ENCODE measurements around the gene FREM1.

GRCh38 chr9:14907696-14908095, 2.5 kb downstream of the FREM1 start:
- no peak for TF ChIP-seq EP300 (IDR thresholded peaks at IDR 0.05; ENCODE audit: borderline replicate concordance in 1 of 2, low read depth in 1 of 2, low read length in 1 of 2)
- TF ChIP-seq EZH2phosphoT487 (IDR thresholded peaks at IDR 0.05; ENCODE audit: borderline replicate concordance, low read depth): no peak
- no peak for TF ChIP-seq GABPA (IDR thresholded peaks at IDR 0.05; ENCODE audit: low read depth)
- no peak for TF ChIP-seq CTCF (IDR thresholded peaks at IDR 0.05)
- TF ChIP-seq RAD21 (IDR thresholded peaks at IDR 0.05; ENCODE audit: low read length): no peak
